ENCODE measurements around the gene LGI4. TPM values are rescaled to one million over a fixed set of nuclear protein-coding genes. Genes with fewer than 3 reads are reported as not detected.

LGI4 gene
- total and polyA plus RNA-seq, 2 donors from 2014 or later, result 5.1 to 7.5 TPM

GRCh38 chr19:35076026-35076370 is 58.9 kb downstream of the LGI4 start:
- intact Hi-C loops (cut with DNase I), result no loop called here
- Histone ChIP-seq H3K36me3 (ENCODE audit: control insufficient read depth in 2 of 3, insufficient read depth in 3 of 3, low read length in 3 of 3) (no peaks in the 10 kb centered on the region), H3K4me1 (ENCODE audit: control insufficient read depth in 2 of 3, insufficient read depth in 2 of 3, low read depth in 1 of 3, low read length in 3 of 3) (no peaks in the 10 kb centered on the region), H3K9ac (ENCODE audit: low read length in 3 of 3) (no peak overlapping the region), H3K9me3 (ENCODE audit: control insufficient read depth in 2 of 3, insufficient read depth in 1 of 3, low read length in 3 of 3) (no peaks in the 10 kb centered on the region), H3K4me3 (ENCODE audit: low read length in 3 of 3) (no peak overlapping the region), H3K27me3 (ENCODE audit: control insufficient read depth, insufficient read depth, low read length) (no peaks in the 10 kb centered on the region), H3K27ac (ENCODE audit: low read depth in 2 of 2, low read length in 2 of 2) (no peak overlapping the region)
- no peak for TF ChIP-seq CTCF (IDR thresholded peaks at IDR 0.05; ENCODE audit: borderline replicate concordance, extremely low read depth, insufficient read depth)
- FAIRE-seq (no peak), DNase-seq (no peak)

- DNase-seq (no peak), FAIRE-seq (no peak)
- H3K4me1 ChIP-seq (ENCODE audit: control insufficient read depth in 2 of 3, insufficient read depth in 2 of 3, low read depth in 1 of 3, low read length in 3 of 3), result no peaks in the 10 kb centered on the region
- no peaks in the 10 kb centered on the region for H3K27me3 ChIP-seq (ENCODE audit: control insufficient read depth, insufficient read depth, low read length)
- intact Hi-C loops (cut with DNase I), result no loop called here
- TF ChIP-seq CTCF (IDR thresholded peaks at IDR 0.05; ENCODE audit: borderline replicate concordance, extremely low read depth, insufficient read depth), result no peak
- peaks cover 0 to 4% (median 3%) of the 10 kb centered on the region in 3 donors for H3K9me3 ChIP-seq (ENCODE audit: control insufficient read depth in 2 of 3, insufficient read depth in 1 of 3, low read length in 3 of 3)
- no peak overlapping the region for H3K9ac ChIP-seq (ENCODE audit: low read length in 3 of 3)
- H3K4me3 ChIP-seq (ENCODE audit: low read length in 3 of 3), result no peak overlapping the region
- no peaks in the 10 kb centered on the region for H3K36me3 ChIP-seq (ENCODE audit: control insufficient read depth in 2 of 3, insufficient read depth in 3 of 3, low read length in 3 of 3)
- no peak overlapping the region for H3K27ac ChIP-seq (ENCODE audit: low read depth in 2 of 2, low read length in 2 of 2)
These were observed 59.4 kb downstream of the LGI4 start for GRCh38 chr19:35075202-35076025.

Other genes with a start within 250 kb of the LGI4 start
- 3.5 TPM for gene ZNF30, start 208.2 kb downstream of the LGI4 start, total RNA-seq
- gene ZNF30, start 208.2 kb downstream of the LGI4 start, polyA plus RNA-seq (ENCODE audit: insufficient read depth, low read depth, low replicate concordance), result 3.1 TPM
- gene ZNF792, start 170.8 kb downstream of the LGI4 start, total RNA-seq, result 9.1 TPM
- 2.0 TPM for gene ZNF792, start 170.8 kb downstream of the LGI4 start, polyA plus RNA-seq (ENCODE audit: insufficient read depth, low read depth, low replicate concordance)
- gene GRAMD1A, start 134.7 kb downstream of the LGI4 start, total RNA-seq, result 87.3 TPM
- 29.8 TPM for gene GRAMD1A, start 134.7 kb downstream of the LGI4 start, polyA plus RNA-seq (ENCODE audit: insufficient read depth, low read depth, low replicate concordance)
- 24.1 TPM for gene SCN1B, start 104.6 kb downstream of the LGI4 start, total RNA-seq
- gene SCN1B, start 104.6 kb downstream of the LGI4 start, polyA plus RNA-seq (ENCODE audit: insufficient read depth, low read depth, low replicate concordance), result 9.6 TPM
- 134 TPM for gene HPN, start 93.3 kb downstream of the LGI4 start, total RNA-seq
- gene HPN, start 93.3 kb downstream of the LGI4 start, polyA plus RNA-seq (ENCODE audit: insufficient read depth, low read depth, low replicate concordance), result 331 TPM
- 33.7 TPM for gene FXYD3, start 19.2 kb downstream of the LGI4 start, total RNA-seq
- gene FXYD3, start 19.2 kb downstream of the LGI4 start, polyA plus RNA-seq (ENCODE audit: insufficient read depth, low read depth, low replicate concordance), result 26.4 TPM
- 31.8 TPM for gene FXYD1, start 3.8 kb upstream of the LGI4 start, total RNA-seq
- 39.0 TPM for gene FXYD1, start 3.8 kb upstream of the LGI4 start, polyA plus RNA-seq (ENCODE audit: insufficient read depth, low read depth, low replicate concordance)
- gene FXYD7, start 8.2 kb upstream of the LGI4 start, total RNA-seq, result 0.94 TPM
- not detected for gene FXYD7, start 8.2 kb upstream of the LGI4 start, polyA plus RNA-seq (ENCODE audit: insufficient read depth, low read depth, low replicate concordance)
- gene FXYD5, start 19.7 kb upstream of the LGI4 start, total RNA-seq, result 84.5 TPM
- gene FXYD5, start 19.7 kb upstream of the LGI4 start, polyA plus RNA-seq (ENCODE audit: insufficient read depth, low read depth, low replicate concordance), result 41.9 TPM
- not detected for gene FAM187B, start 93.7 kb upstream of the LGI4 start, total RNA-seq
- not detected for gene FAM187B, start 93.7 kb upstream of the LGI4 start, polyA plus RNA-seq (ENCODE audit: insufficient read depth, low read depth, low replicate concordance)
- 87.2 TPM for gene LSR, start 113.9 kb upstream of the LGI4 start, total RNA-seq
- gene LSR, start 113.9 kb upstream of the LGI4 start, polyA plus RNA-seq (ENCODE audit: insufficient read depth, low read depth, low replicate concordance), result 37.9 TPM
- gene USF2, start 133.9 kb upstream of the LGI4 start, total RNA-seq, result 118 TPM
- gene USF2, start 133.9 kb upstream of the LGI4 start, polyA plus RNA-seq (ENCODE audit: insufficient read depth, low read depth, low replicate concordance), result 82.8 TPM
- gene HAMP, start 147.5 kb upstream of the LGI4 start, total RNA-seq, result 1.3 TPM
- gene HAMP, start 147.5 kb upstream of the LGI4 start, polyA plus RNA-seq (ENCODE audit: insufficient read depth, low read depth, low replicate concordance), result 1.1 TPM
- 1.1 TPM for gene MAG, start 157.1 kb upstream of the LGI4 start, total RNA-seq
- gene MAG, start 157.1 kb upstream of the LGI4 start, polyA plus RNA-seq (ENCODE audit: insufficient read depth, low read depth, low replicate concordance), result 0.41 TPM
- 15.4 TPM for gene CD22, start 194.1 kb upstream of the LGI4 start, total RNA-seq
- 0.82 TPM for gene CD22, start 194.1 kb upstream of the LGI4 start, polyA plus RNA-seq (ENCODE audit: insufficient read depth, low read depth, low replicate concordance)
- not detected for gene FFAR1, start 212.8 kb upstream of the LGI4 start, total RNA-seq
- gene FFAR1, start 212.8 kb upstream of the LGI4 start, polyA plus RNA-seq (ENCODE audit: insufficient read depth, low read depth, low replicate concordance), result not detected
- gene FFAR3, start 223.4 kb upstream of the LGI4 start, total RNA-seq, result not detected
- not detected for gene FFAR3, start 223.4 kb upstream of the LGI4 start, polyA plus RNA-seq (ENCODE audit: insufficient read depth, low read depth, low replicate concordance)
- gene GPR42, start 236.0 kb upstream of the LGI4 start, total RNA-seq, result not detected
- not detected for gene GPR42, start 236.0 kb upstream of the LGI4 start, polyA plus RNA-seq (ENCODE audit: insufficient read depth, low read depth, low replicate concordance)

Data from kidney (tissue), 14 donors.